Measurements from ENCODE around the gene ISG20L2.

ISG20L2 gene

DNA sequence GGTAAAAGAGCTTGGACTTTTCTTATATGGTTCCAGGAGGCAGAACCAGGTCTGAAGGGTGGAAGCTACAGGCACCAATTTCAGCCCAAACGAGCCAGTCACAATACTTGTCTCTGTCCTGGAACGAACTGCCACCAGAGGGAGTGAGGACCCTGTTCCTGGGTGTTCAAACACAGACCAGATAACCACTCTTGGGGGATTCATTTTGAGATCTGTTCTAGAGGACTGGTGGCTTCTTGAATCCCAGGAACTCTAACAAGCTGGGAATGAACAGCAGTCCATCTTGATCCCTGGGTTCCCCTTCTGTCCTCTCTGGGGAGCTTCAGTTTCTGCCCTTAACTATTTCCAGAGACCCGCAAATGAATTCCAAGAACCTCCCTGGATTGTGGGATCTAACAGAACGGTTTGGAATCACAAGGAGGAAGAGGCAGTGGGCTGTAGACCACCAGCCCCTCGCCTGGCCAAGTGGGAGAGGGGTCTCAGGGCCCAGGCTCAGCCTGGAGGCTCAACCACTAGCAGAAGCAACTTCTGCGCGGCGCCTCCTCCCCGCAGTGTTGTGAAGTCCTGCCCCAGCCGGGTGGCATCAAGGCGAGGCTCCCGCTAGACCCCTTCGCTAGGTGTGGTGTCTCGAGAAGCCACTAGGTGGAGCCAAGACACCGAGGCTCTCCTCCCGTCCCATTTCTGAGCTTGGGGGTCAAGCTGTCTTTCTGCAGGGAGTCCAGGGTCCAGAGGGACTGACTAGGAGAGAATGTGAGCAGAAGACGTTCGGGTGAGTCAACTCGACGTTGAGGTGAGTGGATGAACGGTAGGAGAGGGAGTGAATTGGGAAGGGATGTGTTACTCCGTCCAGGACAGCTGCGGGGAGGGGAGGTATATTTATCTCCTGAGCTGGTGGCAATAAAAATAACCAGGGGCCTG, 39.3 kb downstream of the ISG20L2 start:
- peak; percentile 68 for DNase-seq (ENCODE audit: low read depth)

- peak; percentile 69 for DNase-seq (ENCODE audit: low read depth)
These were observed 44.3 kb downstream of the ISG20L2 start for GRCh38 chr1:156684227-156684782.

- no peak for DNase-seq (ENCODE audit: low read depth)
These were observed 46.2 kb downstream of the ISG20L2 start for GRCh38 chr1:156682166-156682890.

GRCh38 chr1:156681196-156681960, 47.2 kb downstream of the ISG20L2 start:
- DNase-seq (ENCODE audit: low read depth): no peak

GRCh38 chr1:156680056-156680455, 48.5 kb downstream of the ISG20L2 start:
- no peak for DNase-seq (ENCODE audit: low read depth)

- no peak for DNase-seq (ENCODE audit: low read depth)
These were observed 50.7 kb downstream of the ISG20L2 start for GRCh38 chr1:156677616-156678596.

- no peak for DNase-seq (ENCODE audit: low read depth)
These were observed 51.5 kb downstream of the ISG20L2 start, which contains the start of gene NES for GRCh38 chr1:156676820-156677615. Gene NES, minus strand, starts transcription at chr1:156677407. Its CDS starts 143 bp downstream, at chr1:156677264.

GRCh38 chr1:156676114-156676819, 52.3 kb downstream of the ISG20L2 start:
- no peak for DNase-seq (ENCODE audit: low read depth)

DNA sequence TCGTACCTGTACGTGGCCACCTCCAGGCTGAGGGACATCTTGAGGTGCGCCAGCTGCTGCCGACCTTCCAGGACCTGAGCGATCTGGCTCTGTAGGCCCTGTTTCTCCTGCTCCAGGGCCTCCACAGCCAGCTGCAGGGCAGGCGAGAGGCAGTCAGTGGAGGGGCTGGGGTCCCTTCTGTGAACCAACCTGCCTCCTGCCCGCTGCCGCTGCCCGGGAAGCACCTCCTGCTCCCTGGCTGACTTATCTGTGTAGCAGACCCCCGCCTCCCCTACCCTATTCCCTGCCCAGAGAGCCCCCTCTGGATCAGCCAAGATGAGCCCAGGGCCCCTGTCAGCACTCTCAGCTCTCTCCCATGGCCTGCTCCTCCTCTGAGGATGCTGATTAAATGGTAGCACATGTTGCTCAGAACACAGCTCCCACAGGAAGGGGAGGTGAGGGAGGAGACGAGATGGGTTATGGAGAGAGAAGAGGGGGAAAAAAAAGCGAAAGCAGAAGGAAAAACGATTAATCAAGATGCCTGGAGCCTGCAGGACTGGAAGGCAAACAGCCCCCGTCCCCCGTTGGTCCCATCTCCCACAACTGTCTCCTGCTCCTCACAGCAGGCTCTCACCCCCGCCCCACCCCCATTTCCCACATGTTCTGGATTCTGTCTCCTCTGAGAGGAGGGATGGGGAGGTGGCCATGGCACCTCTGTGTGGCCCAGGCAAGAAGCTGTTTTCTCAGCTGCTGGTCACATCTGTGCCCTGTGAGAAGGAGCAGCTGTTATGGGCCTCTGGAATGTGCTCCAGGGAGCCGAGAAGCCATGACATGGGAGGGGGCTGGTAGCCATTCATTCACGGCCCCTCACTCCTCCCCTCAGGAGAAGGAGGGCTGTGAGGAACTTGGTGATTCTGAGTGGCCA, 53.1 kb downstream of the ISG20L2 start:
- DNase-seq (ENCODE audit: low read depth): no peak

DNA sequence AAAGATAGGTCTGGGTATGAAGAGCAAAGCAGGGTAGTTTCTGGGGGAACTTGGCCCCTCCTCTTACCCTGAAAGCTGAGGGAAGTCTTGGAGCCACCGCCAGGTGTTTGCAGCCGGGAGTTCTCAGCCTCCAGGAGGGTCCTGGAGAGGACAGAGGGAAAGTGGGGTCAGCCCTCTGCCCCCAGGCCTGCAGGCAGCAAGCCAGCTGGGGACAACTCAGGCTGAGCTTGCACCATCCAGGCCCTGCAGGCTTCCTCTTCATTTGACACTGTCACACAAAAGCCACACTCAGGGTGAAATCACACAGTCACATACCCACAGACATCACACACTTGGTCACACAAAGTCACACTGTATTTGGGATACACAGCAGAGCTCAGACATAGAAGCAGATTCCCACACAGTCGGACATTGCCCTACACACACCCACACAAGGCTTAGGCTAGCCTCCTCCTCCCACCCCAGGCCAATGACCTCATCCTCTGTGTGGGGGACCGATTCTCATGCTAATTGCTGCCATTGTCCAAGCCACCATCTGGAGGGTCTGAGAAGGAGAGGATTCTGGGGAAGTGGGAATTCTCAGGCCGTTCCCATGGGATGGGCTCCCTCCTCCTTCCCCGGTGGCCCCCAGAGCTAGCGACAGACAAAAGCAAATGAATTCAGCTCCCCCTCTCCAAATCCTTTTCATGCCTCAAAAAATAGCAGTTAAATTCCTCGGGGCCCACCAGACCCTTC, 55.0 kb downstream of the ISG20L2 start:
- no peak for DNase-seq (ENCODE audit: low read depth)
